Measurements from ENCODE around the gene P2RY14. TPM values are rescaled to one million over a fixed set of nuclear protein-coding genes. Genes with fewer than 3 reads are reported as not detected.

P2RY14 gene
- total RNA-seq, 2 donors from 2014 or later, result not detected

GRCh38 chr3:151275091-151275490, 3.3 kb downstream of the P2RY14 start:
- Mint-ChIP-seq H3K4me3 (no peak overlapping the region), H3K36me3 (ENCODE audit: low read depth) (peaks cover 3% of the 10 kb centered on the region), H3K27me3 (ENCODE audit: insufficient read depth) (no peaks in the 10 kb centered on the region), H3K4me1 (peaks cover 30% of the 10 kb centered on the region), H3K9me3 (no peaks in the 10 kb centered on the region), H3K27ac (no peak overlapping the region)
- no peaks in the 10 kb centered on the region for H3K9me3 ChIP-seq (ENCODE audit: control insufficient read depth, low read length)
- no peak for DNase-seq
- no peaks in the 10 kb centered on the region for H3K36me3 ChIP-seq (ENCODE audit: control insufficient read depth, insufficient read depth, low read length)
- peaks cover 7% of the 10 kb centered on the region for H3K4me1 ChIP-seq (ENCODE audit: control insufficient read depth, insufficient read depth, low read length)
- no peak overlapping the region for H3K27ac ChIP-seq (ENCODE audit: low read depth, low read length)
- no peak overlapping the region for H3K9ac ChIP-seq (ENCODE audit: extremely low read depth, low read length, poor library complexity, severe bottlenecking)
- no peak overlapping the region for H3K4me3 ChIP-seq (ENCODE audit: low read length)
- no peak for TF ChIP-seq CTCF (conservative IDR thresholded peaks at IDR 0.05)
- WGBS, 2 experiments (ENCODE audit: insufficient coverage in 1 of 2, insufficient read length in 1 of 2), result 89% methylated on average over 5 of the region's 5 CpGs; no CpG with 5 or more reads in 1 of the 2 experiments
- no peaks in the 10 kb centered on the region for H3K27me3 ChIP-seq (ENCODE audit: control insufficient read depth, insufficient read depth, low read length, poor library complexity, severe bottlenecking)

DNA sequence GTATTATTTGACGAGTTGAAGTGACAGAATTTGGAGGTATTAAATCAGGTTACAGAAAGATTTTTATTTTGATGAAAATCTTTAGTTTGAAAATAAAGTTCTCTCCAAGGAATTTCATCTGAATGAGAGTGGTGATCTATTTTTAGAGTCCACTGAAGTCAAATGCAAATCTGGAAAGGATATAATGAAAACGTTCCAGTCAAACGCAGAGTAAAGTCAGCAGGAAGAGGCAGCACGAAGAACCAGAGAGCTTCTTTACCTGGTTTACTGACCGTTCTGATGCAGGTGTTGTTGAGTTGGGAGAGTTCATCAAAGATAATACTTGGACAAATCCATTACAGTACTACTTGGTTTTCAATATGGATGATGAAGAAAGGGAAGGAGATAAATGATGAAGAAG, 8.7 kb downstream of the P2RY14 start:
- Mint-ChIP-seq H3K9me3 (no peaks in the 10 kb centered on the region), H3K36me3 (ENCODE audit: low read depth) (peaks cover 3% of the 10 kb centered on the region), H3K4me1 (peaks cover 8% of the 10 kb centered on the region), H3K27me3 (ENCODE audit: insufficient read depth) (no peaks in the 10 kb centered on the region), H3K4me3 (no peak overlapping the region), H3K27ac (no peak overlapping the region)
- no peaks in the 10 kb centered on the region for H3K27me3 ChIP-seq (ENCODE audit: control insufficient read depth, insufficient read depth, low read length, poor library complexity, severe bottlenecking)
- H3K9ac ChIP-seq (ENCODE audit: extremely low read depth, low read length, poor library complexity, severe bottlenecking), result no peak overlapping the region
- TF ChIP-seq CTCF (conservative IDR thresholded peaks at IDR 0.05), result no peak
- H3K27ac ChIP-seq (ENCODE audit: low read depth, low read length), result no peak overlapping the region
- H3K4me3 ChIP-seq (ENCODE audit: low read length), result no peak overlapping the region
- 94 to 100% methylated on average over 5 of the region's 5 CpGs for WGBS, 2 experiments (ENCODE audit: insufficient coverage in 1 of 2, insufficient read length in 1 of 2)
- DNase-seq, result no peak
- no peaks in the 10 kb centered on the region for H3K9me3 ChIP-seq (ENCODE audit: control insufficient read depth, low read length)
- no peaks in the 10 kb centered on the region for H3K36me3 ChIP-seq (ENCODE audit: control insufficient read depth, insufficient read depth, low read length)
- no peaks in the 10 kb centered on the region for H3K4me1 ChIP-seq (ENCODE audit: control insufficient read depth, insufficient read depth, low read length)

DNA sequence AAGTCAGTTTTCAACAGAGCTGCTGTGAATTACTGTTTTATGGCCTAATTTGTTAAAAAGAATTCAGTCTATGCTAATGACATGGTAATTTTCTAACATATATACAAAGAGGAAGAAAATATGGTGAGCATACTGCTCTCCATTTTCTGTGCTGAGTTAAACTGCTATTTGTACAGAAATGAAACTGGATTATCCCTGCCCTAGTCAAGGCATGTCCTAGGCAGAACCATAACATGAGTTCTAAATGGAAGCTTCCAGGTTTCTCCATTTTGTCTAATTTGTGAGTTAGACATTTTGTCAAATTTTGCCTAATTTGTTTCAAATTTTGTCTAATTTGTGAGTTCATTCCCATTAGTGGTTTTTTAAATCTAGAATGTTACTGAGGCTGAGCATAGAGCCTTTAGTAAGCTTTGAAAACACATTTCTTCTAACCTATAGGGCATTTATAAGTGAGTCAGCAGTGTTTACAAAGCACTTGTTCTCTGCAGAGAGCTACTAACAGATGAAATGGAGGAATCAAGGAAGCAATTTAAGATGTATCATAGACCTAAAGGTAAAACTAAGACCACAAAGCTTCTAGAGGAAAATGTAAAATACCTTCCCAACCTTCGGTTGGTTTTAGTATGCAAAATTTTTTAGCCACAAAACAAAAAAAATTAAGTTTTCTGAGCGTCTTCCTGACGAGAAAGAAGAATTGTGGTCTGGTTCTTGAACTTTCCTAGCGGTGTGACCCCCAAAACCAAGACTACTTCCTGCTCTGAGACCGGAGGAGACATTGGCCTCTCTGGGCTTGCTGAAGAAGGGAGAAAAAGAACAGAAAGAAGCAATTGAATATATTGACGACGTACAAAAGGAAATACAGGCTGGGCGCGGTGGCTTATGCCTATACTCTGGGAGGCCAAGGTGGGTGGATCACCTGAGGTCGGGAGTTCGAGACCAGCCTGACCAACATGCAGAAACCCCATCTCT, 9.8 kb downstream of the P2RY14 start:
- no peak for DNase-seq
- no peak for TF ChIP-seq CTCF (conservative IDR thresholded peaks at IDR 0.05)
- Mint-ChIP-seq H3K36me3 (ENCODE audit: low read depth) (peaks cover 3% of the 10 kb centered on the region), H3K4me3 (no peak overlapping the region), H3K9me3 (no peaks in the 10 kb centered on the region), H3K27ac (peak overlapping the region; percentile 71), H3K4me1 (peaks cover 8% of the 10 kb centered on the region), H3K27me3 (ENCODE audit: insufficient read depth) (no peaks in the 10 kb centered on the region)
- H3K4me3 ChIP-seq (ENCODE audit: low read length), result no peak overlapping the region
- no peaks in the 10 kb centered on the region for H3K27me3 ChIP-seq (ENCODE audit: control insufficient read depth, insufficient read depth, low read length, poor library complexity, severe bottlenecking)
- H3K36me3 ChIP-seq (ENCODE audit: control insufficient read depth, insufficient read depth, low read length), result no peaks in the 10 kb centered on the region
- no peak overlapping the region for H3K9ac ChIP-seq (ENCODE audit: extremely low read depth, low read length, poor library complexity, severe bottlenecking)
- H3K9me3 ChIP-seq (ENCODE audit: control insufficient read depth, low read length), result no peaks in the 10 kb centered on the region
- H3K4me1 ChIP-seq (ENCODE audit: control insufficient read depth, insufficient read depth, low read length), result no peaks in the 10 kb centered on the region
- WGBS, 2 experiments (ENCODE audit: insufficient coverage in 1 of 2, insufficient read length in 1 of 2), result 96 to 98% methylated on average over 7 to 11 of the region's 11 CpGs
- no peak overlapping the region for H3K27ac ChIP-seq (ENCODE audit: low read depth, low read length)

Data from endodermal cell (in vitro differentiated cells).